ENCODE data around the gene IGIP.
"Not testable (repeated sequence)": the region's sequence is repeated elsewhere in the genome, so short reads cannot be mapped to it uniquely, and the experiment has no call there.

Gene IGIP

DNA sequence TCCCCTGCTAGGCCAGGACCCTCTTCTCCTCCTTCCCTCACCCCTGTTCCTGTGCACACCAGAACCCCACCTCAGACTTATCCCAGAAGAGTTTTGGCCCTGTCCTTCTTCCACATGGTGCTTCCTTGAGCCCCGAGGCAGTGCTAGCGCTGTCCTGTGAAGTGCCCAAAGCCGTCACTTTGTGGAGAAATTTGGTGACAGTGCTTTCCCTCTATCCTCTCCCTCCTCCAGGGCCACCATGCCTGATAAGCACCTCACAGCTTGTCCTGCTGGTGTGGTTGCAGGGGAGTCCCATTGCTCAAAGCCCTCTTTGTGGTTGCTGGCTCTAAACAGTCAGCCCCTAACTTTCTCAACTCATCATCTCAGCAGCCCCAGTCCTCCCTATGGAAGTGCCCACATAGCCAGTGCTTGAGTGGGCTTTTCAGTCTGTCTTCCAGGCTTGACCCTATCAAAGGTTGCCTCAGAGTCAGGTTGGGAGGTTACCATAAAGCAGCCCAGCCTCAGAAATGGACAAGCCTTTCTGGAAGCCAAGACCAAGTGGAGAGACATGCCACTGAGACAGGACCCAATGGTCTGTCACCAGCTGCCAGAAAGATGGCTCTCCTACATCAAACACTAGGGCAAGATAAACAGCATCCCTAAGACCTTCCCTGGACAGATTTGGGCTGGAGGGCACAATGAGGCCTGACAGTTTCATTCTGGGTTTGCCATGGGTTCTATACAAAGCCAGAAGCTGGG, 18.0 kb downstream of the IGIP start:
- DNase-seq: no peak

GRCh38 chr5:140145256-140145655, 19.5 kb downstream of the IGIP start:
- DNase-seq: no peak

GRCh38 chr5:140145818-140146522, 20.2 kb downstream of the IGIP start:
- DNase-seq: peak; percentile 39 to 49

DNA sequence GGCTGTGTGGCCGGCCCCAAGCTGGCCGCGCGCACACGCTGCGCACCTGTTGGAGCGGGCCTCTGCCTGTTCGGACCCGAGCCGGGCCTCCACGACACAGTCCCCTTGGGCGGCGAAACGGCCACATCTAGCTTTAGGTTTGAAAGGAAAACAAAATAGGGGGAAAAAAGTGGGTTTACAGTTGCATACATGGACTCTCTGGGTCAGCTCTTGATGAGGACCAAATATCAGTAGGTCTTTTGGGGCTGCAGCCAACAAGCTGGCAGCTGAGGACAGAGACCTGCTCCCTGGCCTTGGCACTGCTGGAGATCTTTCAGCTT, 20.7 kb downstream of the IGIP start:
- DNase-seq: no peak

GRCh38 chr5:140147460-140147859, 21.7 kb downstream of the IGIP start:
- no peak for DNase-seq

DNA sequence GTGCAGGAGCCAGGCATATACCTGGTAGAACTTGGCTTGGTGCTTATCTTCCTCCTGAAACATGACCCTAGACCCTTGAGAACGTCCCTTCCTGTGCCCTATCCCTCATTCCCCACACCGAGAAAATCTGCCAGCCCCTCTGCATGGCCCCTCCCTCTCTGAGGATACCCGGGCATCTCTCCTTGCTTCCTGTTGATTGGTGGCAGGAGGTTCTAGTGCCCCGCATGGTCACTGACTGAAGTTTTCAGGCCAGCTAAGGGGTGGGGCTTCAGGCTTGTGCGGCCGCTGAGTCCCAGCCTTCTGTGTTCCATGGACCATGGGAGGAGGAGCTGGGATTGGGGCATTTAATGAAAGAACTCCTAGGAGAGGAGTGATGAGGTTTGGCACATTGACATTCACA, 22.8 kb downstream of the IGIP start:
- no peak for DNase-seq

DNA sequence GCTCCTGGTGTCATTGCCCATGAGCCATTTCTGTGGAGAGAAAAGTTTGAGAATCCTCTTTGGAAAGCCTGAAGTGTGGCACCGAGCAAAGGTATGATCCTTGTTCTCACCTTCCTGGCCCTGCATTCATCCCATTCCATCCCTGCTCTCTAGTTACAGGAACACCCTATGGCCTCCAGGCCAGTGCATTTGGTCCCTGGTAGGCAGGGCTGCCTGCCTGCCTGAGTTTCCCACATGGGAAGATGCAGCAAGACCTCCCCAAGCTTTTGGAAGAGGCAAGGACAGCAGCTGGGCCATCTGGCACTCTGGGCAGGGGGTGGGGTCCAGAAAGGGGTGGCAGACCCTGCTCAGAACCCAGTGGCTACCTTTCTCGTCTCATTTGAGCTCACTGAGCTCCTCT, 24.5 kb downstream of the IGIP start:
- no peak for DNase-seq

DNA sequence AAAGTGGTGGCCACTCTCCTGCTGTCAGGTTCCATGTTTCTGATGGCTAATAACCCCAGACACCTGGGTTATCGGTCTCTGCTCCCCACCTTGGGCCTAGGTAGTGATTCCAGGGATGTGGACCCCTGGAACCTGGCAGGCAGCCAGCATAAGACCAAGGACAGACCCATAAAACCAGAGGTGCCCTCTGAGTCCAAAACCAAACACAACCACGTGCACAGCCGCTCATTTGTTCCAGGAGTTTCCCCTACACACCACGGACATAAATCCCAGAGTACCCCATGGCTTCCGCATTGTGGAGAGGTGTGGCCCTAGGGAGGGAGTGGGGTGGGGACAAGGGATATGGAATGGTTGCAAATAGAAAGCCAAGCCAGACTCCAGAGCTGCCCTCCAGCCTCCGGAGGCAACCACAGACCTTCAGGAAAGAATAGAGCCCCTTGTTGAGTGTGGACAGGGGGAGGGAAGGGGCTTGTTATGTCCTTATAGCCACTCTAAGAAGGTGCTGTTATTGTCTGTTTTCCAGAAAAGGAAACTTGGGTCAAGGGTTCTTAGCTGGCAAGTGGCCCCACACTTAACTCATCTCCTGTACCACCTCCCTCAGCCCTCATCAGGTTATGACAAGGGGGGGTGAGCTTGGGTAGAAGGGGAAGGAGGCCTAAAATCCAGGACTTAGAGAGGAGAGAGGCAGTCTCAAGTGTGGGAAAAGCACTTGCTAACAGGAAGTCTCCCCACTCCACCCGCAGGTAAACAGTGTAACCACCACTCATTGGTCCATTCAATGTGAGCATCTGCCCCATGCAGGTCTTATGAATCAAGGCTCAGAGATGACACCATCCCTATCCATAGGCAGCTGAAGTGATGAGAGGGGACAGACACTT, 25.6 kb downstream of the IGIP start:
- DNase-seq: no peak

GRCh38 chr5:140152022-140152999, 26.6 kb downstream of the IGIP start:
- no peak for DNase-seq

- DNase-seq: no peak
Measured at GRCh38 chr5:140153255-140153654, 27.5 kb downstream of the IGIP start.

GRCh38 chr5:140153905-140154304, 28.2 kb downstream of the IGIP start:
- no peak for DNase-seq

- DNase-seq: not testable (repeated sequence)
Measured at GRCh38 chr5:140154710-140155381, 29.1 kb downstream of the IGIP start.

DNA sequence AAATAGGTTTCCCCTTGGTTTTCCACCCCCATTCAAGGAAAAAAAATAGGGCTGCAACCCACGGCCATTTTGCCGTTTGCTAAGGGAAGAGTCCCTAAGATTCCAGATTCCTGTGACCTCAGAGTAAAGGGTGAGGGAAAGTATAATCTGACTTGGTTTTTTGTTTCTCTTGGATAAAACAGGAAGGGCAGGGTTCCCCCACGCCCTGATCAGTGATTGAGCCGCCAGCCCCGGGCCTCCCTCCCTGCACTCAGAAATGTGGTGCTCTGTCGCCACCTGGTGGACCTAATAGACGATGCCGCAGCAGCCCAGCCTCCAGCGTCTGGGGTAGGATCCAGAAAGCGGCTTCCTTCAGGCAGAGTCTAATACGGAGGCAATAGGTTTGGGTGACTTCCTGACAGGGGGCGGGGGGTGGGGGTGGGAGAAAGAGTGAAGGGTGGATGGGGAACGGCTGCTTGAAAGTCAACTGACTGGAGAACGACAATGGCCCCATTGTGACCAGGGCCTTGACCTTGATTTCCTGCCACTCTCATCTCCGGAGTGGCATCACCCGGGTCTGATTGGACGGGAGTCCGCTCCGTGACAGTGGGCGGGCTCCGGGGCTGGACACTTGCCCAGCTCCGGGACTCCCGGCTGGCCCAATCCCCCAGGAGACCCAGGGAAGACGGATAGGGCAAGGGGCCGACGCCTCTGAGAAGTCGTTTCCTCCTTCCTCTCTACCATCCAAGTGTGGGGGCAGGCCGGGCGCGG, 31.5 kb downstream of the IGIP start:
- DNase-seq: peak; percentile 65 to 81

DNA sequence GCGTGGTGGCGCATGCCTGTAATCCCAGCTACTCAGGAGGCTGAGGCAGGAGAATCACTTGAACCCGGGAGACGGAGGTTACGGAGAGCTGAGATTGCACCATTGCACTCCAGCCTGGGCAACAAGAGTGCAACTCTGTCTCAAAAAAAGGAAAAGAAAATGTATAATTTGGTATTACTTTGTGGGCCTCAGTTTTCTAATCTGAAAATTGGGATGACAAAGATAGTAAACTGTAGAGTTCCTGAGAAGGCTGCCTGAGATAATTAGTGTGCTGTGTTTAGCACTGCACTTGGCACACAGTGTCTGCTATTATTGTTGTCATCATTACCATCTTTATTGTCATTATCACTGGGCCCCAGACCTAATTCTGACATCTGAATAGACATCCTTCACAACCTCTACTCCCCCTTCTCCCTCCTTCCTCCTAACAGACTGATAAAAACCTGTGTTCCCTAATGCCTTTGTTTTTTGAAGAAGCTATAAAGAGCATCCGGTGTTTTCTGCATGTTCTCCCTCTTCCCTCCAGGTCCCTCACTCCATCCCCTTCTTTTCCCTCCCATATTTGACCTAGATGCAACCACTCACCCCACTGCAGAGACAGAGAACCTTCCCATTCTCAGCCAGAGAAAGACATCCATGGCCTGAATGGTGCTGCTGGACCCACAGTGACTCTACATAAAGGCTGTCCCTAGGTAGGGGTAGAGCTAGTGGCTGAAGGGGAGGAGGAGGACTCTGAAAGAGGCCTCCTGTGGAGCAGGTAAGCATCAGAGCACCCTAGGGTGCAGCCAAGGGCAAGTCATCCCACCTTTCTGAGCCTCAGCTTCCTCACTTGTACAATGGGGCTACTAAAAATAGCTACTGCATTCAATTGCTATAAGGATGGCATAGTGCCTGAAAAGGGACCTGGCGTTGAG, 33.5 kb downstream of the IGIP start:
- no peak for DNase-seq

GRCh38 chr5:140162275-140162674, 36.5 kb downstream of the IGIP start:
- DNase-seq: no peak

GRCh38 chr5:140162781-140163180, 37.0 kb downstream of the IGIP start:
- no peak for DNase-seq

- DNase-seq: no peak
Measured at GRCh38 chr5:140165101-140165922, 39.6 kb downstream of the IGIP start.

DNA sequence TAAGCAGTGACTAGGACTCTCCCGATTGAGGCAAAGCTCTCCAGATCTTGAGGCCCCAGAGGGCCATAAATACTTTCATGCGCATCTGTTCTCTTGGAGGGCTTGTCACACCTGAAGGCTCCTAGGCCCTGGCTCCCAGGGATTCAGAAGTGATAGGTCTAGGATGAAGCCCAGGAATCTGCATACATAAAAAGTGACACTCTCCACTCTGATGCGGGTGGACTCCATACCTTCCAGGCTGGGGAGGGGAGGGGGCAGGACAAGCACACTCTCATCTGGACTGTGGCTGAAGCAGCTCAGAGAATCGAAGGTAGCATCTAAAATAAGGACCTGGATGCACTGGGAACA, 40.2 kb downstream of the IGIP start:
- DNase-seq: no peak

- no peak for DNase-seq
Measured at GRCh38 chr5:140166911-140167310, 41.2 kb downstream of the IGIP start.
